Heart left ventricle (tissue), 16 donors: Measurements from ENCODE around the gene ETV2. TPM values are rescaled to one million over a fixed set of nuclear protein-coding genes. Genes with fewer than 3 reads are reported as not detected.

Experiments
- ATAC-seq, 4 donors: fragments of 200-7000 bp; cut with Tn5 transposase; one replicate each; pipeline ENCODE4 v1.9.1; 2020 to 2022; ENCODE audit warnings: moderate library complexity in 4 of 4, mild to moderate bottlenecking in 3 of 4, moderate number of reproducible peaks in 1 of 4
- DNase-seq, 5 donors: peaks; one replicate each; pipeline ENCODE4 v3.0.0-alpha.2; 2020
- H3K27ac ChIP-seq, 12 donors: fragments of 200-600 bp; sonication (generic) in 4 of 12; one replicate each; pipeline versions ENCODE4 v1.5.0 to v1.8.0; 2016 to 2022; ENCODE audit warnings: mild to moderate bottlenecking in 2 of 12
- H3K27me3 ChIP-seq, 9 donors: fragments of 200-600 bp; sonication (generic) in 2 of 9; one replicate each; pipeline versions ENCODE4 v1.5.1 to v1.8.0; 2016 to 2022; ENCODE audit warnings: mild to moderate bottlenecking in 3 of 9
- H3K36me3 ChIP-seq, 9 donors: fragments of 200-600 bp; sonication (generic) in 2 of 9; one replicate each; pipeline versions ENCODE4 v1.5.0 to v1.8.0; 2018 to 2022; ENCODE audit warnings: mild to moderate bottlenecking in 2 of 9
- H3K4me1 ChIP-seq, 12 donors: fragments of 200-600 bp; sonication (generic) in 4 of 12; one replicate each; pipeline versions ENCODE4 v1.5.0 to v1.8.0; 2016 to 2022; ENCODE audit warnings: mild to moderate bottlenecking in 3 of 12
- H3K4me3 ChIP-seq, 12 donors: fragments of 200-600 bp; sonication (generic) in 4 of 12; one replicate each; pipeline versions ENCODE4 v1.5.0 to v1.8.0; 2017 to 2022; ENCODE audit warnings: mild to moderate bottlenecking in 9 of 12, moderate library complexity in 4 of 12
- H3K9me3 ChIP-seq, 12 donors: fragments of 200-600 bp; sonication (generic) in 4 of 12; one replicate each; pipeline versions ENCODE4 v1.5.0 to v1.8.0; 2016 to 2022; ENCODE audit warnings: mild to moderate bottlenecking in 1 of 12
- CTCF ChIP-seq, 12 donors: fragments of 200-600 bp; sonication (generic) in 4 of 12; IDR thresholded peaks; one replicate each; pipeline versions ENCODE4 v1.5.0 to v1.8.0; 2018 to 2022; ENCODE audit warnings: antibody characterized with exemption in 12 of 12, mild to moderate bottlenecking in 5 of 12
- POLR2A ChIP-seq, 2 donors: fragments of 450-650 bp; IDR thresholded peaks; one replicate each; pipeline ENCODE4 v1.6.1; 2017; ENCODE audit warnings: antibody characterized with exemption in 2 of 2, mild to moderate bottlenecking in 2 of 2, moderate library complexity in 2 of 2
- WGBS, 4 donors: extraction: QIAGEN DNeasy Blood & Tissue Kit in 2 of 4; methylation state at CpG; one replicate each; pipeline versions ENCODE4 v1.1.5 to v1.1.7; 2013 to 2018; 5-methylcytosine and 5-hydroxymethylcytosine counted together
- intact Hi-C, 10 donors: fragments of 100-400 bp; cut with DNase I; formaldehyde crosslinking; loops; one replicate each; pipeline versions ENCODE4 v1.11.1 to v1.14.2; 2022
- polyA plus RNA-seq, 2 donors: library from polyadenylated mRNA; stranded (reverse); fragments of 200-250 nt; gene quantifications; one replicate each; pipeline ENCODE4 v1.2.3, GENCODE V29; 2013
- total RNA-seq, 9 donors: library from RNA; depleted of rRNA in 2 of 9; stranded (reverse); fragments of >200 nt in 2 of 9; fragmentation: NEBNext Ultra II Directional in 3 of 9; extraction: Animal tissue kit (Norgen Biotek cat#: 25700) in 3 of 9; gene quantifications; one replicate each; pipeline versions ENCODE4 v1.1.0 to v1.2.4, GENCODE V29; 2016 to 2023
- donor health status: ischemic (EF 13 %, LVEDD 7.1; RV severe dilation, severe dysfunction).
- donor health status: healthy with polysubstance abuse.
- donor health status: DM: no; HTN: yes; CAD: no.
- donor health status: DM: no; HTN: no; CAD: no.
- donor health status: ischemic (EF 25% LVEDD 6.9; RV normal size, moderate dysfunction).
- donor health status: ischemic (EF 25% LVEDD 5.7; RV mildly dilated, moderate dysfunction).
- donor health status: healthy.
- donor health status: DM: yes; HTN: yes; CAD: no.
- donor health status: ischemic (EF 35%, LVEDD 5.7; RV mildly dilated, moderate dysfunction).
- donor health status: nonischemic (EF 11% LVEDD 7.7; RV severe dilation, severe dysfunction).
- donor health status: DM: yes; HTN: yes; CAD: no.
- donor health status: PGD.
- donor health status: ischemic (EF 29% LVEDD 5.4; RV normal size, mild dysfunction).
- donor health status: nonischemic (EF 23%, LVEDD 6.1; RV moderate dilation, normal function).

Gene ETV2
- total and polyA plus RNA-seq, 11 donors: 0.23 to 1.6 (median 0.62) TPM; not detected in 2

GRCh38 chr19:35693422-35693821, 51.9 kb downstream of the ETV2 start:
- intact Hi-C loops: loop anchor here in 8 of 10 donors (1.0 to 10.0 kb wide), 9 partner anchors 23 to 244 kb away; partner anchors contain the start of gene LRFN3 (in 2 of the 8)
- ATAC-seq (peak in 1 of 4 donors; percentile 6), DNase-seq (no peak)
- H3K36me3 ChIP-seq: no peaks in the 10 kb centered on the region
- H3K27ac ChIP-seq: no peak overlapping the region
- H3K27me3 ChIP-seq: no peaks in the 10 kb centered on the region
- WGBS, 4 donors: 13 to 15% (median 14%) methylated on average over 8 of the region's 8 CpGs
- H3K4me1 ChIP-seq: peaks cover 0 to 4% (median 0%) of the 10 kb centered on the region in 12 donors
- H3K4me3 ChIP-seq: no peak overlapping the region
- TF ChIP-seq CTCF (IDR thresholded peaks at IDR 0.05): no peak
- no peak for TF ChIP-seq POLR2A (IDR thresholded peaks at IDR 0.05)
- no peaks in the 10 kb centered on the region for H3K9me3 ChIP-seq

- peak; percentile 82 to 91 (median 86) for DNase-seq
- peaks cover 0 to 4% (median 0%) of the 10 kb centered on the region in 12 donors for H3K4me1 ChIP-seq
- H3K27me3 ChIP-seq: no peaks in the 10 kb centered on the region
- H3K4me3 ChIP-seq: no peak overlapping the region
- TF ChIP-seq POLR2A (IDR thresholded peaks at IDR 0.05): no peak
- TF ChIP-seq CTCF (IDR thresholded peaks at IDR 0.05): peak; percentile 94 to 100 (median 96)
- no peaks in the 10 kb centered on the region for H3K9me3 ChIP-seq
- WGBS, 4 donors: 26 to 34% (median 30%) methylated on average over 8 of the region's 8 CpGs
- no peaks in the 10 kb centered on the region for H3K36me3 ChIP-seq
- intact Hi-C loops: loop anchor here in 9 of 10 donors (1.0 to 10.0 kb wide), 11 partner anchors 22 to 243 kb away; partner anchors contain the start of gene LRFN3 (in 2 of the 9)
- ATAC-seq: peak; percentile 98 to 100 (median 100)
- no peak overlapping the region for H3K27ac ChIP-seq
Measured at GRCh38 chr19:35693835-35694599, 52.5 kb downstream of the ETV2 start.

Other genes with a start within 250 kb of the ETV2 start
- 1 to 10 TPM in 2 of 9 donors, under 1 TPM in 6, not detected in 1; 0.12 to 3.4 (median 0.40) TPM for gene FFAR2, start 193.5 kb upstream of the ETV2 start, total RNA-seq
- gene FFAR2, start 193.5 kb upstream of the ETV2 start, polyA plus RNA-seq: under 1 TPM in 1 of 2 donors, not detected in 1; 0.15 TPM
- gene KRTDAP, start 151.3 kb upstream of the ETV2 start, total RNA-seq: not detected
- gene KRTDAP, start 151.3 kb upstream of the ETV2 start, polyA plus RNA-seq: not detected
- 10 to 100 TPM in 7 of 9 donors, 1 to 10 TPM in 2; 7.8 to 26.9 (median 12.1) TPM for gene DMKN, start 128.1 kb upstream of the ETV2 start, total RNA-seq
- 10 to 100 TPM; 18.2 to 38.8 TPM for gene DMKN, start 128.1 kb upstream of the ETV2 start, polyA plus RNA-seq
- not detected for gene SBSN, start 113.4 kb upstream of the ETV2 start, total RNA-seq
- not detected for gene SBSN, start 113.4 kb upstream of the ETV2 start, polyA plus RNA-seq
- gene GAPDHS, start 108.3 kb upstream of the ETV2 start, total RNA-seq: not detected
- not detected for gene GAPDHS, start 108.3 kb upstream of the ETV2 start, polyA plus RNA-seq
- gene TMEM147, start 96.1 kb upstream of the ETV2 start, total RNA-seq: 100 to 1,000 TPM in 3 of 9 donors, 10 to 100 TPM in 6; 68.9 to 121 (median 81.6) TPM
- 100 to 1,000 TPM; 103 to 191 TPM for gene TMEM147, start 96.1 kb upstream of the ETV2 start, polyA plus RNA-seq
- not detected for gene ATP4A, start 78.1 kb upstream of the ETV2 start, total RNA-seq
- gene ATP4A, start 78.1 kb upstream of the ETV2 start, polyA plus RNA-seq: not detected
- gene PMIS2, start 55.6 kb upstream of the ETV2 start, total RNA-seq: not detected
- not detected for gene PMIS2, start 55.6 kb upstream of the ETV2 start, polyA plus RNA-seq
- 1 to 10 TPM; 1.9 to 9.0 (median 3.9) TPM for gene HAUS5, start 29.0 kb upstream of the ETV2 start, total RNA-seq
- 1 to 10 TPM; 3.8 to 4.9 TPM for gene HAUS5, start 29.0 kb upstream of the ETV2 start, polyA plus RNA-seq
- gene RBM42, start 12.7 kb upstream of the ETV2 start, total RNA-seq: 10 to 100 TPM; 47.4 to 70.0 (median 57.5) TPM
- 10 to 100 TPM; 63.1 to 89.2 TPM for gene RBM42, start 12.7 kb upstream of the ETV2 start, polyA plus RNA-seq
- 1,000 to 10,000 TPM in 8 of 9 donors, 100 to 1,000 TPM in 1; 944 to 3,219 (median 1,334) TPM for gene COX6B1, start 6.6 kb downstream of the ETV2 start, total RNA-seq
- gene COX6B1, start 6.6 kb downstream of the ETV2 start, polyA plus RNA-seq: 1,000 to 10,000 TPM; 1,378 to 4,659 TPM
- not detected for gene UPK1A, start 24.8 kb downstream of the ETV2 start, total RNA-seq
- not detected for gene UPK1A, start 24.8 kb downstream of the ETV2 start, polyA plus RNA-seq
- gene ZBTB32, start 62.8 kb downstream of the ETV2 start, total RNA-seq: under 1 TPM in 1 of 9 donors, not detected in 8; 0.24 TPM
- not detected for gene ZBTB32, start 62.8 kb downstream of the ETV2 start, polyA plus RNA-seq
- gene KMT2B, start 76.3 kb downstream of the ETV2 start, total RNA-seq: 10 to 100 TPM; 11.3 to 24.5 (median 15.7) TPM
- 10 to 100 TPM; 13.9 to 15.8 TPM for gene KMT2B, start 76.3 kb downstream of the ETV2 start, polyA plus RNA-seq
- gene IGFLR1, start 100.7 kb downstream of the ETV2 start, total RNA-seq: 10 to 100 TPM in 1 of 9 donors, 1 to 10 TPM in 7, under 1 TPM in 1; 0.74 to 25.2 (median 3.6) TPM
- 10 to 100 TPM in 1 of 2 donors, 1 to 10 TPM in 1; 3.4 to 10.8 TPM for gene IGFLR1, start 100.7 kb downstream of the ETV2 start, polyA plus RNA-seq
- 10 to 100 TPM; 14.3 to 32.8 (median 20.9) TPM for gene U2AF1L4, start 103.7 kb downstream of the ETV2 start, total RNA-seq
- gene U2AF1L4, start 103.7 kb downstream of the ETV2 start, polyA plus RNA-seq: 10 to 100 TPM in 1 of 2 donors, 1 to 10 TPM in 1; 7.2 to 27.1 TPM
- 10 to 100 TPM; 25.2 to 69.0 (median 40.9) TPM for gene PSENEN, start 103.9 kb downstream of the ETV2 start, total RNA-seq
- 10 to 100 TPM; 52.6 to 95.1 TPM for gene PSENEN, start 103.9 kb downstream of the ETV2 start, polyA plus RNA-seq
- gene LIN37, start 106.8 kb downstream of the ETV2 start, total RNA-seq: 10 to 100 TPM in 3 of 9 donors, 1 to 10 TPM in 6; 3.7 to 12.2 (median 7.6) TPM
- 10 to 100 TPM; 20.1 to 23.0 TPM for gene LIN37, start 106.8 kb downstream of the ETV2 start, polyA plus RNA-seq
- gene HSPB6, start 115.3 kb downstream of the ETV2 start, total RNA-seq: 1,000 to 10,000 TPM in 1 of 9 donors, 100 to 1,000 TPM in 8; 226 to 1,012 (median 652) TPM
- gene HSPB6, start 115.3 kb downstream of the ETV2 start, polyA plus RNA-seq: 100 to 1,000 TPM; 156 to 457 TPM
- 10 to 100 TPM in 4 of 9 donors, 1 to 10 TPM in 5; 1.9 to 19.7 (median 9.7) TPM for gene PROSER3, start 116.4 kb downstream of the ETV2 start, total RNA-seq
- gene PROSER3, start 116.4 kb downstream of the ETV2 start, polyA plus RNA-seq: 10 to 100 TPM in 1 of 2 donors, 1 to 10 TPM in 1; 6.0 to 12.8 TPM
- gene ARHGAP33, start 133.8 kb downstream of the ETV2 start, total RNA-seq: 1 to 10 TPM in 8 of 9 donors, under 1 TPM in 1; 0.50 to 7.8 (median 5.7) TPM
- 1 to 10 TPM; 3.2 to 3.4 TPM for gene ARHGAP33, start 133.8 kb downstream of the ETV2 start, polyA plus RNA-seq
- gene PRODH2, start 171.1 kb downstream of the ETV2 start, total RNA-seq: not detected
- gene PRODH2, start 171.1 kb downstream of the ETV2 start, polyA plus RNA-seq: not detected
- gene NPHS1, start 210.8 kb downstream of the ETV2 start, total RNA-seq: 1 to 10 TPM in 1 of 9 donors, not detected in 8; 1.0 TPM
- gene NPHS1, start 210.8 kb downstream of the ETV2 start, polyA plus RNA-seq: not detected
- gene KIRREL2, start 215.2 kb downstream of the ETV2 start, total RNA-seq: under 1 TPM in 1 of 9 donors, not detected in 8; 0.77 TPM
- not detected for gene KIRREL2, start 215.2 kb downstream of the ETV2 start, polyA plus RNA-seq
- 10 to 100 TPM in 8 of 9 donors, 1 to 10 TPM in 1; 8.9 to 44.3 (median 25.3) TPM for gene APLP1, start 226.8 kb downstream of the ETV2 start, total RNA-seq
- gene APLP1, start 226.8 kb downstream of the ETV2 start, polyA plus RNA-seq: 10 to 100 TPM in 1 of 2 donors, 1 to 10 TPM in 1; 2.1 to 19.0 TPM